GM18507 (cell line): Measurements from ENCODE around the gene NKAIN1.
A peak's percentile ranks its signal among the peaks of the same experiment; 100 is the strongest.
"Not testable (repeated sequence)": the region's sequence is repeated elsewhere in the genome, so short reads cannot be mapped to it uniquely, and the experiment has no call there.

Experiments used
- DNase-seq: peaks from one replicate; pipeline ENCODE4 v3.0.0; 2011; ENCODE audit warnings: low read depth; ENCODE audit not compliant: insufficient read length; ENCODE audit errors: extremely low spot score
- FAIRE-seq: peaks from 2 replicates; lab custom pipeline; 2011; peaks lifted over from hg19 to GRCh38; lab: Jason Lieb, UNC

The NKAIN1 gene

DNA sequence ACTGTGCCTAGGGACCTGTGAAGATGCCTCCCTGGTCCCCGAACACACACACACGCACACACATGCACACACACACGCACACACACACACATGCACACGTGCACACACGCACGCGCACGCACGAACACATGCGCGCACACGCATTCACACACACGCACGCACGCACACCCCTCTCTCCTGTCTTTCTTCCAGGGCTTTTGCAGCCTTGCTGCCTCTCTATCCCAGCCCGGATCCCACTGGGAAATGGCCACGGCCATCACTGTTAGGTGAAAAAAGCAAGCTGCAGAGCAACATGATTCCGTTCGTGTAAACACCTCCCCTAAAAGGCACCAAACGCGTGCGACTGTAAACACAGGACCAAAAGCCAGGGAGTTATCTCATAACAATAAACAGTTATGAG is 39.7 kb downstream of the NKAIN1 start:
- FAIRE-seq (no peak), DNase-seq (no peak)

GRCh38 chr1:31199236-31199790 is 40.4 kb downstream of the NKAIN1 start:
- no peak for DNase-seq
- no peak for FAIRE-seq

- no peak for FAIRE-seq
Observed at GRCh38 chr1:31198600-31198999, 41.1 kb downstream of the NKAIN1 start.

GRCh38 chr1:31198150-31198549 is 41.5 kb downstream of the NKAIN1 start:
- FAIRE-seq = no peak
- DNase-seq = no peak

More at GRCh38 chr1:31198600-31198999, 41.1 kb downstream of the NKAIN1 start:
- DNase-seq = no peak

DNA sequence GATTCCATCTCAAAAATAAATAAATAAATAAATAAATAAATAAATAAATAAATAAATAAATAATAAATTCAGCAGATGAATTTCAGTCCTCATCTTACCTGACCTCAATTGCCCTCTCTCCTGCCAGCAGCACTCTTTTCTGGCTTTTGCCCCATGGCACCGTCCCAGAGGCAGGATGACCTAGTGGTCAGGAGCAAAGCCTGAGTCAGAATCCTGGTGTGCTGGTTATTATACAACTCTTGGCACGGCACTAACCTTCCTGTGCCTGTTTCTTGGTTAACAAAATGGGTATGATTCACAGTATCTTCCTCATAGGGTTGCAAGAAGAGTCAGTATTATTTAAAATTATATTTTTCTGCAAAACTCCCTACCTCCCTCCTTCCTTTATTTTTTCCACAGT is 43.0 kb downstream of the NKAIN1 start:
- FAIRE-seq (no peak), DNase-seq (no peak)

GRCh38 chr1:31195267-31195666 is 44.4 kb downstream of the NKAIN1 start:
- not testable (repeated sequence) for FAIRE-seq, DNase-seq

- FAIRE-seq = no peak
- no peak for DNase-seq
Observed at GRCh38 chr1:31193729-31194128, 46.0 kb downstream of the NKAIN1 start.

GRCh38 chr1:31191281-31191680 is 48.4 kb downstream of the NKAIN1 start:
- DNase-seq = no peak

GRCh38 chr1:31189696-31190674 is 49.7 kb downstream of the NKAIN1 start:
- FAIRE-seq = no peak
- DNase-seq = no peak

More at GRCh38 chr1:31191281-31191680, 48.4 kb downstream of the NKAIN1 start:
- FAIRE-seq = no peak

- DNase-seq (no peak), FAIRE-seq (peak; percentile 26)
Observed at GRCh38 chr1:31183927-31184554, 55.6 kb downstream of the NKAIN1 start.

DNA sequence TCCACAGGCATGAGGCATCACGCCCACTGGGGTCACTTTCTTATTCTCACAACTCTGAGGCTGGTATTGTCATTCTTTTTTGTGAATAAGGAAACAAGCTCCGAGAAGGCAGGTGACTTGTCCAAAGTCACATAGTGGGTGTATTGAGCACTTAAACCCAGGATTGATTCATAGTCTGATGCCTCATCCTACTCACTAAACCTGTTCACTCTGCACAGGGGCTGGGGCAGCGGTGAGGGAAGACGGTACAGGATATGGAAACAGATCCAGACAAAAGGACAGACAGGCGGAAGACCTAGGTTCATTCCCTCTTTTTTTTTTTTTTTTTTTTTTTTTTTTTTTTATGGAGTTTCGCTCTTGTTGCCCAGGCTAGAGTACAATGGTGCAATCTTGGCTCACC is 56.6 kb downstream of the NKAIN1 start:
- no peak for FAIRE-seq

DNA sequence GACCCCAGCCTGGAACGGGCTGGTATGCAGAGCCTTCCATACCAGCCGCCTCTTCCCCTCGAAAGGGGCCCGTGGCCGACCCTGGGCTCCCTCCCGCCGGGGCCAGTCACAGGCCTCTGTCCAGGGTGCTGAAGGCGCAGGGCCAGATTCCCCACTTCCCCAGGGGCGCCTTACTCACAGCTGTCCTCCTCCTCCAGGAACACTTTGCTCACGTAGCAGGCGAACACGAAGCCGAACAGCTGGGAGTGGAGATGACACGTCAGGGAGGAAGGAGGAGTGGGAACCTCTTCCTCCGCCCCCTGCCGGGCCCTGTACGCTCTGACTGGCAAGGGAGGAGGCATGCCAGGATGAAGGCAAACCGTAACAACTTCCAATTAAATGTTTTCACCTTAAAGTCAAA is 57.3 kb downstream of the NKAIN1 start:
- FAIRE-seq = no peak
- no peak for DNase-seq

More for the DNA sequence above, 56.6 kb downstream of the NKAIN1 start:
- no peak for DNase-seq

DNA sequence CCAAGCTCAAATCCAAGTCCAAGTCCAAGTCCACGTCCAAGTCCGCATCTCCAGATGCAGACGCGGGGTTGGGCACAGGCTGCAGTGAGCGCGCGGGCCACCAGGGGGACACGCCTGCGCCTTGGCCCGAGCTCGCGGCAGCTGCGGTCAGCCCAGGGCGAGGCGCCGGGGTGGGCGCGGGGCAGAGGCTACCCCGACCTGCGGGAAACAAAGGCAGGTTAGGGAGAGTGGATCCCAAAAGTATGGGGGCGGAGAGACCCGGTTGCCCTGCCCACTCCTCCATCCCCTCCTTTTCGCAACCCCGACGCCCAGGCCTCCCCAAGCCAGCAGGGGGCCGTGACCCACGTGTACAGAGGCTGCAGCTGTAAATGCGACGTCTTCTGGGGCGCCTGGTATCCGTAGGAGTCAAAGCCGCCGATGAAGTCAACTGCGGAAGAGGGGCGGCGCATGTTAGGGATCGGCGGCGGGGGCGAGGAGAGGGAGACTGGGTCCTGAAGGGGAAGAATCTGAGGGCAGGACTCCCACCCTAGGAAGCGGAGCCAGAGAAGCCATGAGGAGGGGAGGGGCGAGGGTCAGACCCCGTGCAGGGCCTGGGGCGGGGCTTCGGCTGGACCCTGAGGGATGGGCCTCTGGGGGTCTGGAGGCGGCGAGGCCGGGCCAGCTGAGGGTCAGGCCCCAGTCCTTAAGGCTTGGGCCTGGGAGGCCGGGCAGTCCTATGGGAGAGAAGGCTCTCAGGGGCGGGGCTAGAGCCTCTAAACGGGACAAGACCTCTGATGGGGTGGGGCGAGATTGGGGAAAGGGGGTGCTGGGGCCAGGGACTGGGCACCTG is 58.0 kb downstream of the NKAIN1 start:
- DNase-seq (no peak), FAIRE-seq (peak; percentile 63)

DNA sequence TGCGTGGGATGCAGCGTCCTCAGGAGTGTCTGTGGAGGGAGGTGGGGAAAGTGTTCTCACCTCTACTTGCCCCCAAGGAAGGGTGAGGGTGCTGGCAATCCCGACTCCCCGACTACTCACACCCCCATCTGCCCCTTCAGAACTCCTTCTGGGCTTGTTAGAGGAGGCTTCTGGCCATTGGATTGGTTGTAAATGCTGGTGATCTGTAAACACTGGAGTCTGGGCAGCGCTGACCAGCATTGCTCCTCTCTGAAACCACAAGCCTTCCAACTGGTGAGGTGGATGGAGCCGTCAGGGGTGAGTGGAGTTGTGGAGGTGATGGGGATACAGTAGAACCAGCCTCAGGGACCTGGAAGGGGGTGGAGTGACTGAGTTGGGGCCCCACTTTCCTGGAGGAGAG is 59.3 kb downstream of the NKAIN1 start:
- no peak for DNase-seq
- FAIRE-seq = no peak

DNA sequence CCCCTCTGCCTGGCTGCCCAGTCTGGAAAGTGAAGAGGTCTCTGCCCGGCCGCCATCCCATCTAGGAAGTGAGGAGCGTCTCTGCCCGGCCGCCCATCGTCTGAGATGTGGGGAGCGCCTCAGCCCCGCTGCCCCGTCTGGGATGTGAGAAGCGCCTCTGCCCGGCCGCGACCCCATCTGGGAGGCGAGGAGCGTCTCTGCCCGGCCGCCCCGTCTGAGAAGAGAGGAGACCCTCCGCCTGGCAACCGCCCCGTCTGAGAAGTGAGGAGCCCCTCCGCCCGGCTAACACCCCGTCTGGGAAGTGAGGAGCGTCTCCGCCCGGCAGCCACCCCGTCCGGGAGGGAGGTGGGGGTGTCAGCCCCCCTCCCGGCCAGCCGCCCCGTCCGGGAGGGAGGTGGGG is 63.4 kb downstream of the NKAIN1 start:
- FAIRE-seq, DNase-seq: not testable (repeated sequence)

DNA sequence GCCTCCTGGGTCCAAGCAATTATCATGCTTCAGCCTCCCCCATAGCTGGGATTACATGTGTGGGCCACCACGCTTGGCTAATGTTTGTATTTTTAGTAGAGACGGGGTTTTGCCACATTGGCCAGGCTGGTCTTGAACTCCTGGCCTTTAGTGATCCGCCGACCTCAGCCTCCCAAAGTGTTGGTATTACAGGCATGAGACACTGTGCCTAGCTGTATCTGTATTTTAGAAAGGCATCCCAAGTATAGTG is 69.3 kb downstream of the NKAIN1 start:
- DNase-seq (no peak), FAIRE-seq (no peak)

DNA sequence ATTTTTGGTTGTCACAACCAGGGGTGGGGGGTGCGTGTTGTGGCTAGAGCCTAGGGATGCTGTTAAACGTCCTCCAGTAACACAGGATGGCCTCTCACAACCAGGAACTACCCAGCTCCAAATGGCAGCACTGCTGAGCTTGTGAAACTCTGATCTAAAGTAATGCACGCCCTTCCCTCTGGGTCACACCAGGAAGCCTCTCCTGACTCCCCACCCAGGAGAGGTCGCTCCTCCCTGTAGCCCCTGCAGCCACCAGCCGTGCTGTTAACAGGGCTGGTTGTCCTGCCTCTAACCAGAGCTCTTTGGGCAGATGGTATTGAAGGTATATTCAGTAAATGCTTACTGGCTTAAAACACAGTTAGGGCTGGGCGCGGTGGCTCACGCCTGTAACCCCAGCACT is 73.2 kb downstream of the NKAIN1 start:
- no peak for FAIRE-seq
- no peak for DNase-seq

DNA sequence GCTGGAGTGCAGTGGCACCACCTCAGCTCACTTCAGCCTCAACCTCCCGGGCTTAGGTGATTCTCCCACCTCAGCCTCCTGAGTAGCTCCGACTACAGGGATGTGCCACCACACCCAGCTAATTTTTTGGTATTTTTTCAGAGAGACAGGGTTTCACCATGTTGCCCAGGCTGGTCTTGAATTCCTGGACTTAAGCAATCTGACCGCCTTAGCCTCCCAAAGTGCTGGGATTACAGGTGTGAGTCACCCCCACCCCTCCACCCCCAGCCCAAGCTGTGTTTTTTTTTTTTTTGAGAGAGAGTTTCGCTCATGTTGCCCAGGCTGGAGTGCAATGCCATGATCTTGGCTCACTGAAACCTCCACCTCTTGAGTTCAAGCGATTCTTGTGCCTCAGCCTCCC is 75.4 kb downstream of the NKAIN1 start:
- no peak for FAIRE-seq
- no peak for DNase-seq

DNA sequence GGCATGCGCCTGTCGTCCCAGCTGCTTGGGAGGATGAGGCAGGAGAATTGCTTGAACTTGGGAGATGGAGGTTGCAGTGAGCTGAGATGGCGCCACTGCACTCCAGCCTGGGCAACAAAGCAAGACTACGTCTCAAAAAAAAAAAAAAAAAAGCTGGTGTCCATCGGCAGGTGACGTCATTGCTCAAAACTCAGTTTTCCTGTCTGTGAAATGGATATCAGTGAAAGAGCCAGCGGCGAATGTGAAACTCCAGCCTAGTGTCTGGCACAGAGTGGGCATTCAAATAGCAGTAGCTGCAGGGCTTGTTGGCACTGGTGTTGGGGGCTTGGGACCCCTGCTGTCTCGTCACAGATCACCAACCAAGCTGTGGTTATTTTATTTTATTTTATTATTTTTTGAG is 75.8 kb downstream of the NKAIN1 start:
- DNase-seq (no peak), FAIRE-seq (no peak)

DNA sequence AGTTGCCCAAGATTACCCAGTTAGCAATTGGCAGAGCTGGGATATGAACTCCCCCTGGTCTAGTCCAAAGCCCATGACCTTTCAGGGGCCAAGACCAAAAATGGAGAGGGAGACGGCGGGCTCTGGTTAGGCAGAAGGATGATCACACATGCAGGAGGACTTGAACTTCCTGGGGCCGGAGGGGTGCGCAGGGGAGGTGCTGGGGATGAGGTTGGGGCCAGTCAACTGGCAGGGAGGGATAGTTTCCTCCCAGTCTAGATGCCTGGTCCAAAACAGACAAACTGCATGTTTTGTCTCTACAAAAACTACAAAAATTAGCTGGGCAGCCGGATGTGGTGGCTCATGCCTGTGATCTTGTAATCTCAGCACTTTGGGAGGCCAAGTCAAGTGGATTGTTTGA is 78.1 kb downstream of the NKAIN1 start:
- no peak for DNase-seq
- FAIRE-seq = no peak
